Measurements from ENCODE around the gene CHCHD10.

DNA sequence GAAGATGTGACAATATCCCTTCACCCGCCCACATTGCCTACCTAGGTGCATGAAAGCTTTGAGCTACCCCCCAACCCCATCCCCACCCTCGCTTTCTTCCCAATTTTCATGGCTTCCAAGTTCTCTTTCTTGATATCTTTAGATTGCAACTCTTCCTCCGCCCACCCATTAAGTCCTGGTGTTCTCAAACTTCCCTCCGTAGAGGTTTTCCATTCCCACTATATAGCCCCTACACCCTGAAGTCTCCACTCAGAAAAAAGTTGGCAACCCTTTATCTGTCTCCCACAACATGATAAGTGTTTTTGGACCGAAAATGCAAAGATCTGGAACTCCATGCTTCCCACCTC lies 17.4 kb downstream of the CHCHD10 start:
- TF ChIP-seq POLR2A (IDR thresholded peaks at IDR 0.05; ENCODE audit: low read length) (no peak), GATA1 (IDR thresholded peaks at IDR 0.05; ENCODE audit: low read depth, low read length) (no peak)
